C4-2B (cell line): ENCODE results near the gene PLA2G4C.

Experiments used
- ZFX ChIP-seq: fragments of 450-650 bp; IDR thresholded peaks from 2 replicates; pipeline ENCODE4 v1.6.1; 2017
- TF ChIP-seq, protein P1 (sequence below): fragments of 450-650 bp; conservative IDR thresholded peaks from 2 replicates; pipeline ENCODE4 v1.5.1; 2017; ENCODE audit warnings: mild to moderate bottlenecking

- TF ChIP-seq, protein P1, sequence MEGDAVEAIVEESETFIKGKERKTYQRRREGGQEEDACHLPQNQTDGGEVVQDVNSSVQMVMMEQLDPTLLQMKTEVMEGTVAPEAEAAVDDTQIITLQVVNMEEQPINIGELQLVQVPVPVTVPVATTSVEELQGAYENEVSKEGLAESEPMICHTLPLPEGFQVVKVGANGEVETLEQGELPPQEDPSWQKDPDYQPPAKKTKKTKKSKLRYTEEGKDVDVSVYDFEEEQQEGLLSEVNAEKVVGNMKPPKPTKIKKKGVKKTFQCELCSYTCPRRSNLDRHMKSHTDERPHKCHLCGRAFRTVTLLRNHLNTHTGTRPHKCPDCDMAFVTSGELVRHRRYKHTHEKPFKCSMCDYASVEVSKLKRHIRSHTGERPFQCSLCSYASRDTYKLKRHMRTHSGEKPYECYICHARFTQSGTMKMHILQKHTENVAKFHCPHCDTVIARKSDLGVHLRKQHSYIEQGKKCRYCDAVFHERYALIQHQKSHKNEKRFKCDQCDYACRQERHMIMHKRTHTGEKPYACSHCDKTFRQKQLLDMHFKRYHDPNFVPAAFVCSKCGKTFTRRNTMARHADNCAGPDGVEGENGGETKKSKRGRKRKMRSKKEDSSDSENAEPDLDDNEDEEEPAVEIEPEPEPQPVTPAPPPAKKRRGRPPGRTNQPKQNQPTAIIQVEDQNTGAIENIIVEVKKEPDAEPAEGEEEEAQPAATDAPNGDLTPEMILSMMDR = no peak
- no peak for TF ChIP-seq ZFX
These were observed 25.9 kb upstream of the PLA2G4C start for GRCh38 chr19:48136547-48136946.
